NOMO-1 treated with dmso at 0.1 percent for 144 hours (cell line): ENCODE data around the gene RNF166.
"Not testable (repeated sequence)": the region's sequence is repeated elsewhere in the genome, so short reads cannot be mapped to it uniquely, and the experiment has no call there.

Source experiments
- DNase-seq: peaks from one replicate; lab custom pipeline; 2025; ENCODE audit not compliant: unreplicated experiment; lab: John Stamatoyannopoulos, UW

Gene RNF166

DNA sequence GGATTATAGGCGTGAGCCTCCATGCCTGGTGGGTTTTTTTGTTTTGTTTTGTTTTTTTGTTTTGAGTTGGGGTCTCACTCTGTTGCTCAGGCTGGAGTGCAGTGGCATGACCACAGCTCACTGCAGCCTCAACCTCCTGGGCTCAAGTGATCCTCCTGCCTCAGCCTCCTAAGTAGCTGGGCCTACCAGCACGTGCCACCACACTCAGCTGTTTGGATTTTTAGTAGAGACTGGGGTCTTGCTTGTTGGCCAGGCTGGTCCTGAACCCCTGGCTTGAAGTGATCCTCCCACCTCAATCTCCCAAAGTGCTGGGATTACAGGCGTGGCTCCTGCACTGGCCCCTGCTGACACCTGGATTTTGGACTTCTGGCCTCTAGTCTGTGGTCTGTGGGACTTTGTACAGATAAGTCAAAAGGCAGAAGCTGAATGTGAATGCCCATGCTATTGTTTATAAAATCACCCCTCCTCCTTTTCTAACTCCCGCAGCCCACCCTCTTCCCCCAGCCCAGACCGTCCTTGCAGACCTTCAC is 25.6 kb downstream of the RNF166 start:
- DNase-seq: no peak

DNA sequence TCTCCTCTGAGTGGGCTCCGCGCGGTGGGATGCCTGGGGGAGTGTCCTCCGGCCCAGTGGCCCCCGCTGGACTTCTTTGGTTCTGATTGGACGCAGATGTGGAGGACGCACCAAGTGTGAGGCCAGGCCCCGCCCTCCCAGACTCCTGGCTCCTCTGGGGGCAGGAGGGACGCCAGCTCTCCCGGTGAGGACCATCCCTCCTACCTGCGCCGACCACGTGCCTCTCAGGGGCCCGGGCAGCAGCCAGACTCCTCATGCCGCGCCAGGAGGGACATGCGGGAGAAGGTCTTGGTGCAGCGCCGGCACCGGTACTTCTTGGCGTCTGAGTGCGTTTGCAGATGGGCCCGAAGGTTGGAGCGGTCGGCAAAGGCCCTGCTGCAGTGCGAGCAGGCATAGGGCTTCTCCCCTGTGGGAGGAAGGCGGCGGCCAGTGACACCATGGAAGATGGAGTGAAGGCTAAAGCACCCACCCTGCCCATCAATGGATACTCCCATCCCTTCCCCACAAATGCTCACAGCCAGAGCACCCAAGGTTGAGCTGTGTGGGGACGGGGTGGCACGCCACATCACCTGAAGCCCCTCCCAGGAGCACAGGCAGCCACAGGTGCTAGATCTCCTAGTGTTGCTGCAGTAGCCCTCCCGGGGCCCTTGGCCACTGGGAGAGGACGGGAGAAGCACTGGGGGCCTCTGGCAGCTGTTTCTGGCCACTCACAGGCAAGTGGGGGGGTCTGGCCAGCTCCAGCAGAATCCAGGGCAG is 27.8 kb downstream of the RNF166 start:
- DNase-seq: no peak

DNA sequence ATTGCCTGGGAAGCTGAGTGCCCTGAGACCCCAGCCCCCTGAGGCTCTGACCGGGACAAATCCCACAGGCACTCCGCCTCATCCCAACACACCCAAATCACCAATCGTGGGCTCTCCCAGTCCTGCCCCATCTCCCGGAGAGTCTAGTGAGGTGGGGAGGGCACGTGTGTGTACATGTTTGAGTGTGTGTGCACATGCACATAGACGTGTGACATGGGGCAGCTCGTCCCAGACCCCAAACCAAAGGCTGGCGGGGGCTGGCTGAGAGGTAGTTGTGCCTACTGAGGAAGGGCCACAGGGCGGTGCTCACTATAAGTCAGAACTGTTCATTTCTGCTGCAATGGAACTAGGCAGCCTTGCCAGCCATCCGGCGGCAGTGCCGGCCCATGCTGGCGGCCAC is 28.5 kb downstream of the RNF166 start:
- DNase-seq: no peak

DNA sequence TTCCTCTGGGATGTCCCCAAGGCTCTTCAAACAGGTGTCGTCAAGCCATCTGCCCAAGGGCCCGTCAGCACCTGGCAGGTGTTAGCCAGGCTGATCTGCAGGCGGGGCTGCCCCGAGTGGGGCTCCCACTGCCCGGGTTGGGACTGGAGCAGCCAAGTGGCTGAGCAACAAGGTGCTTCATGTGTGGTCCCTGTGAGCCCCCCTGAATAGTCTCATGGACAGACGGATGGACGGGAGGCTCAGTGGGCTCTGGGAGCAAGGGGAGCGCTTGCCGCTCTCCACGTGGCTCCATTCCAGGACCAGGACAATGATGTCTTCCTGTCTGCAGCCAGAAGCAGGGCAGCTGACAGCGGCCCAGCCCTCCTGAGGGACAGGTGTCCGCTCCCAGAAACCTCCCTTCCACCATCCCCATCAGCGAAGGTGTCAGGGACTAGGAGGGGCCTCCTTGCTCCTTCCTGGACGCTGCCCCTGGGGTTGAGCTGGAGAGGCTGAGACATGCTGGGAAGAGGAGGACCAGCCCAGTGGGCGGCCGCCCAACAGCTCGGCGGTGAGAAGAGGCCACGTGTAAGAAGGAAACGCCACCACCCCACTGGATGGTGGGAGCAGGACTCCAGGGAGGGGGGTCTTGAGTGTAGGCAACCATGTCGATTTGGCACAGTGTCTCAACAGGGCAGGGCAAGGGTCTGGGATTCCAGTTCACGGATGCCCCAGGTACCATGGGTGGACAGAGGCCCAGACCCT is 29.5 kb downstream of the RNF166 start:
- DNase-seq: no peak

GRCh38 chr16:88673716-88674379 is 32.4 kb downstream of the RNF166 start:
- no peak for DNase-seq

DNA sequence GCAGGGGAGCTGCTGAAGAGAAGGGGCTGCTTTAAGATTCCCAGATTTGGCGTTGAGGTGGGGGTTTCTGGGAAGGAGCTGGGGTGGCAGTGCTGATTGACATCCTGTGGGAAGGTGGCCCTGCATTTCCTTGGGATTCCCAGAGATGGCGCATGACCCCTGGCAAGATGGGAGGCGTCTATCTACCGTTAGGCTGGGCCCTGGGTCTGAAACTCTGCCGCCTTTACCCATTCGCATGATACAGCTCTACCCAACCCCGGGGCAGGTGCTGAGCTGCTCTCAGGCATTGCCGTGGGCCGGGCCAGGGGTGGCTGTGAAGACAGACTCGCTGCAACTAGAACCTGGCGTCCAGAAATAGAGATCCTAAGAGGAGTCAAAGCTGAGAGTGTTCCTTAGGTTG is 33.4 kb downstream of the RNF166 start:
- no peak for DNase-seq

DNA sequence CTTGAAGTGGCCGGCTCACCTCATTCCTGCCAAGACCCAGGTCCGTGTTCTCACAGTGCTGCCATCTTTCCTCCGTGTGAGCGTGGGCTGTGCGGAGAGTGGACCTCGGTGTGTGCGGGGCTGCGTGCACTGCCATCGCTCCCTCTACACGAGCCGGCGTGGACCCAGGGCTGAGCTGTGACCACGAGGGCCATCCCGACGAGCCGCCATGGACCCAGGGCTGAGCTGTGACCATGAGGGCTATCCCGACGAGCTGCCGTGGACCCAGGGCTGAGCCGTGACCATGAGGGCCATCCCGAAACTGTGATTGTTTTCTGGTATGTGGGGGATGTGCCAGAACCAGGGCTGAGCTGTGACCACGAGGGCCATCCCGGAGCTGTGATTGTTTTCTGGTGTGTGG is 34.4 kb downstream of the RNF166 start:
- DNase-seq: no peak

DNA sequence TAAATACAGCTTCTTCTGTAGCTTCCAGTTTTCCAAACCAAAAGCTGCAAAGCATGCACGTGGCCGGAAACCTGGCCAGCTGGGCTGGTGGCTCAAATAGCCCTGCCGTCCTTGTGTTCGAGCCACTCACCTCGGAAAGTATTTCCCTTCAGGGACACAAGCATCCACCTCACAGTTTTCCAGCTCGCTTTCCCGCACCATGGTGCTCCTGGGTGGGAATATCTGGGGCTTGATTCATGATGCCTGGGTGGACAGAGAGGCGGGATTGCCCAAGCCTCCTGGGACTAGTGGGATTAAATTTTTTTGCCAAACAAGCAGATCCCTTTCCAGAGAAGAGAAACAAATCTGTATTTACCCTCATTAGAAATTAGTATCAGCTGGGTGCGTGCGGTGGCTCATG is 36.2 kb downstream of the RNF166 start:
- no peak for DNase-seq

- not testable (repeated sequence) for DNase-seq
Observed at GRCh38 chr16:88669493-88669892, 36.7 kb downstream of the RNF166 start.

GRCh38 chr16:88667461-88667860 is 38.7 kb downstream of the RNF166 start:
- no peak for DNase-seq

GRCh38 chr16:88665570-88665969 is 40.6 kb downstream of the RNF166 start:
- no peak for DNase-seq

GRCh38 chr16:88665148-88665547 is 41.1 kb downstream of the RNF166 start:
- no peak for DNase-seq

DNA sequence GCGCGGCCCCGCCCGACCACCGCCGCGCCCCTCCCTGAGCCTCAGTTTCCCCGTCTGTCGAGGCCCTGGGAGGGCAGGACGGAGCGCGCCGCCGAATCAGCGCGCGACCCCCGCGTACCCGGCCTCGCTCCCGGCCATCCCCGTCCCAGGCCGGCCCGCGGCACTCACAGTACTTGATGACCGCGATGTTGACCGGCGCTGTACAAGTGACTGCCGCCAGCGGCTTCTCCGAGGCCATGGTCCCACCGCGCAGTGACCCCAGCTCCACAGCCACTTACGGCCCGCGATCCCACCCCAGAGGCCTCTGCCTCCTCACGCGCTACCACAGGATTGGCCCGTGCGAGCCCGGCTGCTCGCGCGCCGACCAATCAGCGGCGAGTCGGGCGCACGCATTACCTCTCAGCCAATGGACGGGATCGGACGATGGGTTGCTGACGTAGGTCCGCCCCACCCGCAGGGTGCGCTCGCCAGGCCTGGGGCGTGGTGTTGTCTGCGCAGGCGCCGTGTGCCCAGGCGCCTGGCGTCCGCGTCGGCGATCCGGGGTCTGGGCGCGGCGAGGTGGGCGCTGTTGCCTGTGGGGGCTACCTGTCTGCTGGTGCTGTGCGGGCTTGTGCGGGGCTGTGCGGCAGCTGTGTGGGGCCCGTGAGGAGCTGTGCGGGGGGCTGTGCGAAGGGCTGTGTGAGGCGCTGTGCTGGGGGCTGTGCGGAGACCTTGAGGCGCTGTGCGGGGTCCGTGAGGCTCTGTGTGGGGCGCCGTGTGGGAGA is 43.2 kb downstream of the RNF166 start, which contains the start of gene MVD:
TSS of gene MVD (minus strand) at position 249 of the 764 bp plus-strand sequence. CDS start at position 238, 11 bp downstream.
- DNase-seq: peak; percentile 95

- no peak for DNase-seq
Observed at GRCh38 chr16:88662222-88662842, 43.9 kb downstream of the RNF166 start.

DNA sequence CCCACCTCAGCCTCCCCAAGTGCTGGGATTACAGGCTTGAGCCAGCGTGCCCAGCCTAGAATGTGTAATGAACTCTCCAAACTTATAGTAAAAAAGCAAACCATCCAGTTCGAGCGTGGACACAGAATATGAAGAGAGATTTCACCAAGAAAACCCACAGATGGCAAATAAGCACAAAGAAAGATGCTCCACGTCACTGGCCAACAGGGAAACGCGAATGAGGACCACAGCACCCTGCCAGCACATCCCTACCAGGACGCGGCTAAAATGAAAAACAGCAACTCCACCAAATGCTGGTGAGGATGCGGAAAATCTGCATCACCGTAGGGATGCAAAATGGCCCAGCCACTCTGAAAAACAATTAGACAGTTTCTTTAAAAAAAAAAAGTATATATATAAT is 44.7 kb downstream of the RNF166 start:
- no peak for DNase-seq

DNA sequence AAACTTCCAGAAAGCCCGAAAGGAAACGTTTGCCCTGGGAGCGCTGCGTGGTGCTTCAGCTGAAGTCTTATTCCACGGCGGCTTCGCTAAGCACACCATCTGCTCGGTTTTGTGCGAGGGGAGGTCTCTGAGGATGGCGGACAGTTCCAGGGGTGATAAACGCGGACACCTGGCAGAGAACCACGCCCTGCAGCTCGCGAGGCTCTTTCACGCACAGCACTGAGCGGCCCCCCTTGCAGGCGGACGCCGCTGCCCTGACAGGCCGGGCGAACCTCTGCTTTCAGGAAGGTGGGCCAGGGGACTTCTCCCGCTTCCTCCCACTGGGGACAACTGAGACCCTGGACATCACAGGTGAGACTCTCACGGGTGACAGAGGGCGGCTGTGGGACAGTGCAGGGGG is 47.0 kb downstream of the RNF166 start:
- no peak for DNase-seq

DNA sequence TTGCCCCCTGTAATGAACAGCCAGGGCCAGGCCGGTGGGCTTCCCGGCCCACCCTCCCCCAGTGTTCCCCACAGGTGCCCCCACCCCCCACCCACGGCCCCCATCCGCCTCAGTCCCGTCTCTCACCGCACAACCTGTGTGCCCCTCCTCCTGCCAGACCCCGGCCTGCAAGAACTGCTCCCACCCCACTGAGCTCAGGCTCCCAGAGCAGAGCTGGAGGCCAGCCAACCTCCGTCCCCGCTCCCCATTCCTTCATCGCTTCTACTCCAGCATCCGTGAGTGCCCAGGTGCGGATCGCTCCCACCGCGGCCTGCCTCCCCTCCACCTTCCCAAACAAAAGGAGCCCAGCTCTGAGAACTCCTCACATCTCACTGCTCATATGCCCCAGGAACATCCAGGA is 47.5 kb downstream of the RNF166 start:
- no peak for DNase-seq

DNA sequence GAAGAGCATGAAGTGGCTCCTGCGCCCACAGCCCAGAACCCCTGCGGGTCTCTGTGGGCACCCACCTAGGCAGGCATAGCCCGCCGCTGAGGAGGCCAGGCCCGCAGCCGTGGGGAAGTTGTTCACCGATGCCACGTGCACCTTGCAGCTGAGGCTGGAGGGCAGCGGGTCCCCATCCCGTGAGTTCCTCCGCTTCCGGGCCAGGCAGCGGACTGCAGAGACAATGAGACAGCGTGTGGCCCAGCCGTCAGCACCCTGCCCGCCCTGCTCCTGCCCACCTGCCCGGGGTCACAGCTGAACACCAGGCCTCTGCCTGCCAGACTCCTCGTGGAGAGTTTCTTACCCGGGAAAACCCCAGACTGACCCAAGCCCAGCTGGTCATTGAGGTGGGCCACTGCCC is 48.8 kb downstream of the RNF166 start:
- no peak for DNase-seq

DNA sequence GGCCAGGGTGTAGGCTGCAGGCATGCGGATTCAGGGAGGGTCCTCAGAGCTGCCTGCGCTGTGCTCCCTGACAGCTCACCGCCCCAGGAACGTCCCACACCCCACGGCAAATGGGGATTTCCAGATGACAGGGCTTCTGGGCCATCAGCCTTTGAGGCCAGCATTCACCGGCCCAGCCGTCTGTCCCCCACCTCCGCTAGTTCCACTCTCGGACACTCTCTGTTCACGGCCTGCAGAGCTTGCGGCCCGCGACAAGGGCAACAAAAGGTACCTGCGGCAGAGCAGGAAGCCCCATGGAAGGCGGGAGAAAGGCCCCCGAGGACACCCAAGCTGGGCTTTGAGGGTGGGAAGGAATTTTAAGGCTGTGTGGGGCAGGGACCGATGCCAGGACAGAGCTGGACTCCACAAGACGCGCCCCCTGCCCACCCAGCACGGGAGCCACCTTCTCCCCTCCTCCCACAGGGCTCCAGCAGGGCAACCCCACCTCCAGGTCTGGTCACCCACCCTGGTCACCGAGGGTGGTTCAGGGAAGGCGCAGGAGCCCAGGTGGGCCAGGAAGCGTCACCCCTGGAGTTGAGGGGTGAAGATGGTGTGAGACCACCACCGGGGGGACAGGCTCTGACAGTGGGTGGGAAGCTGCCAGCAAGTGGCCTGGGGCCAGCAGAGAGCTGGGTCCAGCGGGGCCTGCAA is 49.8 kb downstream of the RNF166 start:
- DNase-seq: no peak

GRCh38 chr16:88655733-88656281 is 50.4 kb downstream of the RNF166 start:
- DNase-seq: no peak
